Natural killer cell (primary cell): ENCODE results near the gene LRP4. TPM values are rescaled to one million over a fixed set of nuclear protein-coding genes. Genes with fewer than 3 reads are reported as not detected.
A peak's percentile ranks its signal among the peaks of the same experiment; 100 is the strongest.

Source experiments
- ATAC-seq, 3 donors: fragments of 150-1000 bp in 2 of 3; fragments of 200-7000 bp in 1 of 3; cut with Tn5 transposase; 1 replicate in 1 of 3; 2 replicates in 2 of 3; pipeline ENCODE4 v1.10.0; 2021; ENCODE audit warnings: mild to moderate bottlenecking in 2 of 3, moderate library complexity in 2 of 3
- DNase-seq, 2 donors: peaks; one replicate each; pipeline versions ENCODE4 v3.0.0 to v3.0.0-alpha.2; 2013 to 2021; ENCODE audit warnings: mixed read lengths in 1 of 2
- H3K27ac ChIP-seq: one replicate; pipeline ENCODE4 v1.5.1; 2013; ENCODE audit warnings: mild to moderate bottlenecking, low read length
- H3K27me3 ChIP-seq: one replicate; pipeline ENCODE4 v1.6.1; 2013; ENCODE audit warnings: low read length; ENCODE audit not compliant: control insufficient read depth, insufficient read depth
- H3K36me3 ChIP-seq: one replicate; pipeline ENCODE4 v1.6.1; 2013; ENCODE audit warnings: low read length; ENCODE audit not compliant: control insufficient read depth, insufficient read depth
- H3K4me1 ChIP-seq: one replicate; pipeline ENCODE4 v1.6.1; 2013; ENCODE audit warnings: low read length; ENCODE audit not compliant: control insufficient read depth, insufficient read depth
- H3K4me3 ChIP-seq: one replicate; pipeline ENCODE4 v1.5.1; 2013; ENCODE audit warnings: low read length
- H3K9me3 ChIP-seq: one replicate; pipeline ENCODE4 v1.6.1; 2013; ENCODE audit warnings: low read length; ENCODE audit not compliant: control insufficient read depth, insufficient read depth
- H3K27ac Mint-ChIP-seq, 2 donors: one replicate each; pipeline ENCODE4 v1.8.0; 2022; ENCODE audit warnings: mild to moderate bottlenecking in 2 of 2, mixed read lengths in 2 of 2, moderate library complexity in 1 of 2
- H3K27me3 Mint-ChIP-seq, 2 donors: one replicate each; pipeline ENCODE4 v1.8.0; 2022; ENCODE audit warnings: low read depth in 2 of 2, mixed read lengths in 2 of 2
- H3K36me3 Mint-ChIP-seq: one replicate; pipeline ENCODE4 v1.8.0; 2022; ENCODE audit warnings: mixed read lengths
- H3K4me1 Mint-ChIP-seq, 2 donors: one replicate each; pipeline ENCODE4 v1.8.0; 2022; ENCODE audit warnings: mixed read lengths in 2 of 2
- H3K4me3 Mint-ChIP-seq: one replicate; pipeline ENCODE4 v1.8.0; 2022; ENCODE audit warnings: mild to moderate bottlenecking, moderate library complexity, mixed read lengths
- H3K9me3 Mint-ChIP-seq, 2 donors: one replicate each; pipeline ENCODE4 v1.8.0; 2022; ENCODE audit warnings: mixed read lengths in 2 of 2
- CTCF ChIP-seq: fragments of 200-600 bp; IDR thresholded peaks from one replicate; pipeline ENCODE4 v1.8.0; 2022; ENCODE audit warnings: antibody characterized with exemption
- WGBS: methylation state at CpG from one replicate; pipeline ENCODE4 v1.1.7; 2013; ENCODE audit warnings: missing lambda C conversion rate; ENCODE audit not compliant: insufficient coverage; 5-methylcytosine and 5-hydroxymethylcytosine counted together
- intact Hi-C: fragments of 100-400 bp; cut with micrococcal nuclease; formaldehyde crosslinking; loops from one replicate; pipeline ENCODE4 v1.14.2; 2022
- total RNA-seq, 4 donors: library from RNA; stranded (reverse); fragments of 120-200 nt in 1 of 4; gene quantifications; one replicate each; pipeline versions ENCODE4 v1.2.3 to v1.2.4, GENCODE V29; 2013 to 2022

Gene LRP4
- total RNA-seq, 3 donors from 2014 or later (not counting 1 experiment from before 2014, with no cell fraction given) = not detected

- Mint-ChIP-seq H3K4me3 (peak within 1 kb of the TSS; percentile 99), H3K9me3 (no peaks in the 10 kb centered on the region), H3K27ac (peak within 1 kb of the TSS; percentile 86 to 96), H3K36me3 (no peaks in the 10 kb centered on the region), H3K27me3 (no peaks in the 10 kb centered on the region), H3K4me1 (peaks cover 34 to 35% of the 10 kb centered on the region in 2 donors)
- Histone ChIP-seq H3K27me3 (no peaks in the 10 kb centered on the region), H3K4me3 (peak within 1 kb of the TSS; percentile 91), H3K36me3 (no peaks in the 10 kb centered on the region), H3K9me3 (no peaks in the 10 kb centered on the region), H3K27ac (peak within 1 kb of the TSS; percentile 76), H3K4me1 (peaks cover 14% of the 10 kb centered on the region)
- under 1% methylated on average over 83 of the region's 83 CpGs for WGBS
- peak; percentile 87 to 90 for DNase-seq
- ATAC-seq = peak; percentile 91 to 95 (median 93)
- TF ChIP-seq CTCF = no peak
- intact Hi-C loops = loop anchor here (1.0 kb wide), 1 partner anchor 20 kb away; no protein-coding TSS in a partner anchor
Observed at GRCh38 chr11:46845740-46846509, 72.4 kb downstream of the LRP4 start, which contains the start of gene CKAP5. Gene CKAP5, minus strand, starts transcription at chr11:46846280. Its CDS starts 25,049 bp downstream, at chr11:46821231.

- H3K4me1 ChIP-seq = peaks cover 14% of the 10 kb centered on the region
- ATAC-seq (no peak), DNase-seq (no peak)
- H3K4me3 ChIP-seq = peak overlapping the region; percentile 91
- H3K9me3 ChIP-seq = no peaks in the 10 kb centered on the region
- no peak for TF ChIP-seq CTCF
- intact Hi-C loops = no loop called here
- 2% methylated on average over 12 of the region's 12 CpGs for WGBS
- H3K27me3 Mint-ChIP-seq = no peaks in the 10 kb centered on the region
- no peaks in the 10 kb centered on the region for H3K9me3 Mint-ChIP-seq
- no peaks in the 10 kb centered on the region for H3K36me3 Mint-ChIP-seq
- H3K36me3 ChIP-seq = no peaks in the 10 kb centered on the region
- peaks cover 34 to 35% of the 10 kb centered on the region in 2 donors for H3K4me1 Mint-ChIP-seq
- peak overlapping the region; percentile 73 for H3K27ac ChIP-seq
- no peaks in the 10 kb centered on the region for H3K27me3 ChIP-seq
- peak overlapping the region; percentile 88 for H3K4me3 Mint-ChIP-seq
- peak overlapping the region; percentile 86 to 96 for H3K27ac Mint-ChIP-seq
Observed at GRCh38 chr11:46845440-46845739, 73.0 kb downstream of the LRP4 start.

DNA sequence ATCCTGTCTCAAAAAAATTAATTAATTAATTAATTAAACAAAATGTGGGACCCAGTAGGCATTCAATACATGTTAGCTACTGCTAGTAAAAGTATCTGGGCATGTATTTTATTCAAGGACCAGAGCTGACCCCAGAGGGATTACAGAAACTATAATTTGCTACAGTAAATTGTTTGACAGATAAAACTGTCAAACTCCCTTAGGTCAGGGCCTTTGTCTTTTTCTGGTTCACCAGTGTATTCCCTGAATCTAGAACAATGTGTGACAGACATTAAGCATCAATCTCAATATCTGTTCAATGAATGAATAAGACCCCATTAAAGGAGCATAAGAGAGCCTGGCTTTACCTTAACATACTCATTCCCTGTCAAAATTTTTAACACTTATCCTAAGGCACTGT is 78.2 kb downstream of the LRP4 start:
- Mint-ChIP-seq H3K4me1 (peaks cover 28 to 44% of the 10 kb centered on the region in 2 donors), H3K27me3 (no peaks in the 10 kb centered on the region), H3K9me3 (no peaks in the 10 kb centered on the region), H3K36me3 (no peaks in the 10 kb centered on the region), H3K4me3 (no peak overlapping the region), H3K27ac (no peak overlapping the region)
- H3K27me3 ChIP-seq = no peaks in the 10 kb centered on the region
- H3K4me1 ChIP-seq = peaks cover 5% of the 10 kb centered on the region
- no peaks in the 10 kb centered on the region for H3K9me3 ChIP-seq
- H3K36me3 ChIP-seq = no peaks in the 10 kb centered on the region
- no peak for TF ChIP-seq CTCF
- no peak overlapping the region for H3K27ac ChIP-seq
- no peak overlapping the region for H3K4me3 ChIP-seq
- intact Hi-C loops = no loop called here
- ATAC-seq = no peak
- DNase-seq = no peak

DNA sequence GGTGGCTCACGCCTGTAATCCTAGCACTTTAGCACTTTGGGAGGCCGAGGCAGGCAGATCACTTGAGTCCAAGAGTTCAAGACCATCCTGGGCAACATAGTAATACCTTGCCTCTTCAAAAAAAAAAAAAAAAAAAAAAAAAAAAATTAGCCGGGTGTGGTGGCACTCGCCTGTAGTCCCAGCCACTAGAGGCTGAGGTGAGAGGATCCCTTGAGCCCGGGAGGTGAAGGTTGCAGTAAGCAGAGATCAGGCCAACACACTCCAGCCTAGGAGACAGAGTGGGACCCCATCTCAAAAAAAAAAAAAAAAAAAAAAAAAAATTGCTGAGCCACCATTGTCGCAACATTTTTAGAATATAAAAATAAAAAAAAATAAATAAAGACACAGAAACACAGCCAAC is 79.8 kb downstream of the LRP4 start:
- H3K27ac ChIP-seq = no peak overlapping the region
- H3K27me3 ChIP-seq = no peaks in the 10 kb centered on the region
- no peak for TF ChIP-seq CTCF
- WGBS = 82% methylated on average over 5 of the region's 6 CpGs
- H3K36me3 ChIP-seq = no peaks in the 10 kb centered on the region
- Mint-ChIP-seq H3K27me3 (no peaks in the 10 kb centered on the region), H3K36me3 (no peaks in the 10 kb centered on the region), H3K4me1 (peaks cover 15 to 33% of the 10 kb centered on the region in 2 donors), H3K9me3 (no peaks in the 10 kb centered on the region), H3K27ac (no peak overlapping the region), H3K4me3 (no peak overlapping the region)
- intact Hi-C loops = no loop called here
- DNase-seq (no peak), ATAC-seq (no peak)
- no peaks in the 10 kb centered on the region for H3K4me1 ChIP-seq
- no peaks in the 10 kb centered on the region for H3K9me3 ChIP-seq
- H3K4me3 ChIP-seq = no peak overlapping the region
